HG02938 (cell line): Measurements from ENCODE around the gene RAD51B.
A peak's percentile ranks its signal among the peaks of the same experiment; 100 is the strongest.

Experiments used
- ATAC-seq: cut with Tn5 transposase; IDR thresholded peaks from one replicate; pipeline ENCODE4 v1.9.1; 2021; ENCODE audit warnings: mild to moderate bottlenecking, moderate library complexity; ENCODE audit not compliant: unreplicated experiment

RAD51B gene

GRCh38 chr14:68262567-68262966 lies 443.0 kb downstream of the RAD51B start:
- no peak for ATAC-seq

GRCh38 chr14:68263563-68264259 lies 444.1 kb downstream of the RAD51B start:
- no peak for ATAC-seq

GRCh38 chr14:68264260-68264569 lies 444.6 kb downstream of the RAD51B start:
- no peak for ATAC-seq

- no peak for ATAC-seq
Observed at GRCh38 chr14:68266998-68267397, 447.4 kb downstream of the RAD51B start.

- ATAC-seq = peak; percentile 49
Observed at GRCh38 chr14:68268197-68268596, 448.6 kb downstream of the RAD51B start.

- no peak for ATAC-seq
Observed at GRCh38 chr14:68268719-68269118, 449.1 kb downstream of the RAD51B start.

- ATAC-seq = no peak
Observed at GRCh38 chr14:68269136-68269927, 449.8 kb downstream of the RAD51B start.

GRCh38 chr14:68270342-68270741 lies 450.8 kb downstream of the RAD51B start:
- ATAC-seq = no peak

GRCh38 chr14:68271913-68272391 lies 452.4 kb downstream of the RAD51B start:
- ATAC-seq = no peak

- ATAC-seq = no peak
Observed at GRCh38 chr14:68273413-68273812, 453.8 kb downstream of the RAD51B start.

- ATAC-seq = no peak
Observed at GRCh38 chr14:68274725-68275124, 455.1 kb downstream of the RAD51B start.

GRCh38 chr14:68278576-68279436 lies 459.2 kb downstream of the RAD51B start:
- no peak for ATAC-seq

GRCh38 chr14:68279437-68279720 lies 459.8 kb downstream of the RAD51B start:
- ATAC-seq = no peak

- peak; percentile 36 for ATAC-seq
Observed at GRCh38 chr14:68279777-68280233, 460.2 kb downstream of the RAD51B start.

GRCh38 chr14:68281497-68281896 lies 461.9 kb downstream of the RAD51B start:
- no peak for ATAC-seq

- ATAC-seq = peak; percentile 19
Observed at GRCh38 chr14:68282479-68283377, 463.1 kb downstream of the RAD51B start.

- peak; percentile 40 for ATAC-seq
Observed at GRCh38 chr14:68283378-68284123, 464.0 kb downstream of the RAD51B start.

- ATAC-seq = no peak
Observed at GRCh38 chr14:68284333-68284732, 464.8 kb downstream of the RAD51B start.

GRCh38 chr14:68284834-68285233 lies 465.3 kb downstream of the RAD51B start:
- ATAC-seq = no peak
